Body of pancreas (tissue), 4 donors: Measurements from ENCODE around the gene FERMT3.

Experiments
- POLR2A ChIP-seq, 3 donors: fragments of 450-650 bp; IDR thresholded peaks; one replicate each; pipeline ENCODE4 v1.6.1; 2016; ENCODE audit warnings: antibody characterized with exemption in 3 of 3, mild to moderate bottlenecking in 2 of 3
- TF ChIP-seq, protein P1 (sequence below), 7 experiments: fragments of 450-650 bp in 4 of 7; fragments of 200-600 bp in 3 of 7; sonication (generic) in 3 of 7; IDR thresholded peaks; one replicate each; pipeline ENCODE4 v1.5.1; 2016 to 2019; ENCODE audit warnings: antibody characterized with exemption in 7 of 7

DNA sequence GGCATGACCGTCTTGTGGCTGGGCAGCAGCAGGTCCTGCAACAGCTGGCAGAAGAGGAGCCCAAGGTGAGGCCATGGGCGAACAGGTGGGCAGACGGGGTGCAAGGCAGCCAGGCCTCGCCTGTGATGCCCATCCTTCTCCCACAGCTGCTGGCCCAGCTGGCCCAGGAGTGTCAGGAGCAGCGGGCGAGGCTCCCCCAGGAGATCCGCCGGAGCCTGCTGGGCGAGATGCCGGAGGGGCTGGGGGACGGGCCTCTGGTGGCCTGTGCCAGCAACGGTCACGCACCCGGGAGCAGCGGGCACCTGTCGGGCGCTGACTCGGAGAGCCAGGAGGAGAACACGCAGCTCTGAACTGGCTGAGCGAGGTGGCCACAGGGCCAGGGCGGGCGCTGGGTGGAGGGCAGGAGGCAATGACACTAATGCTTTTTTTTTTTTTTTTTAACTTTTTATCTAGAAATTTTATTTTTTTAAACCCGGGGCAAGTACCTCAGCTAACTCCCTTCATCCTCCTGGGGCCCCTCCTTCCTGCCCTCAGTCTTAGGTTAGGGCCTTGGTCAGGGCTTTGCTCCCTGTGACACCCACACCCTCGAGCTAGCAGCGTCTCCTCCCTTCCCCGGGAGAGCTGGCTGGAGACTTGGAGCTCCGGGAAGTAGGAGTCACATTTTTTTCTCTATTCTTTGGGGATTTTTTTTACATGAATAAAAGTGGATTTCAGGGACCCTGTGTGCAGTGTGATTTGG lies 60.9 kb downstream of the FERMT3 start:
- TF ChIP-seq, protein P1, sequence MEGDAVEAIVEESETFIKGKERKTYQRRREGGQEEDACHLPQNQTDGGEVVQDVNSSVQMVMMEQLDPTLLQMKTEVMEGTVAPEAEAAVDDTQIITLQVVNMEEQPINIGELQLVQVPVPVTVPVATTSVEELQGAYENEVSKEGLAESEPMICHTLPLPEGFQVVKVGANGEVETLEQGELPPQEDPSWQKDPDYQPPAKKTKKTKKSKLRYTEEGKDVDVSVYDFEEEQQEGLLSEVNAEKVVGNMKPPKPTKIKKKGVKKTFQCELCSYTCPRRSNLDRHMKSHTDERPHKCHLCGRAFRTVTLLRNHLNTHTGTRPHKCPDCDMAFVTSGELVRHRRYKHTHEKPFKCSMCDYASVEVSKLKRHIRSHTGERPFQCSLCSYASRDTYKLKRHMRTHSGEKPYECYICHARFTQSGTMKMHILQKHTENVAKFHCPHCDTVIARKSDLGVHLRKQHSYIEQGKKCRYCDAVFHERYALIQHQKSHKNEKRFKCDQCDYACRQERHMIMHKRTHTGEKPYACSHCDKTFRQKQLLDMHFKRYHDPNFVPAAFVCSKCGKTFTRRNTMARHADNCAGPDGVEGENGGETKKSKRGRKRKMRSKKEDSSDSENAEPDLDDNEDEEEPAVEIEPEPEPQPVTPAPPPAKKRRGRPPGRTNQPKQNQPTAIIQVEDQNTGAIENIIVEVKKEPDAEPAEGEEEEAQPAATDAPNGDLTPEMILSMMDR (IDR thresholded peaks at IDR 0.05) = no peak
- TF ChIP-seq POLR2A (IDR thresholded peaks at IDR 0.05) = no peak
